ENCODE measurements around the gene FSTL4. TPM values are rescaled to one million over a fixed set of nuclear protein-coding genes. Genes with fewer than 3 reads are reported as not detected.

FSTL4 gene
- total and polyA plus RNA-seq, 2 experiments from 2014 or later = 1.4 to 2.8 TPM

- Mint-ChIP-seq H3K36me3 (ENCODE audit: low read depth) (peaks cover 3% of the 10 kb centered on the region; the same call in 1 of the 3 replicates), H3K27me3 (ENCODE audit: insufficient read depth, low read depth, poor library complexity) (peaks cover 11% of the 10 kb centered on the region), H3K4me3 (no peak overlapping the region), H3K9me3 (peaks cover 3% of the 10 kb centered on the region), H3K4me1 (peaks cover 24% of the 10 kb centered on the region), H3K27ac (no peak overlapping the region)
- no peak overlapping the region for H3K27ac ChIP-seq (ENCODE audit: low read depth)
- no peak overlapping the region for H2AFZ ChIP-seq
- H3K4me3 ChIP-seq = no peak overlapping the region
- H3K36me3 ChIP-seq (ENCODE audit: insufficient read depth) = no peaks in the 10 kb centered on the region
- peaks cover 10% of the 10 kb centered on the region; the same call in 1 of the 2 replicates for H3K4me1 ChIP-seq (ENCODE audit: insufficient read depth)
- H3K79me2 ChIP-seq (replicated peaks; ENCODE audit: insufficient read depth) = no peaks in the 10 kb centered on the region
- TF ChIP-seq CTCF (conservative IDR thresholded peaks at IDR 0.05; ENCODE audit: low read depth in 2 of 2) (no peak), POLR2AphosphoS5 (IDR thresholded peaks at IDR 0.05; ENCODE audit: low read depth) (no peak), NANOG (IDR thresholded peaks at IDR 0.05; ENCODE audit: borderline replicate concordance) (no peak), ZNF462 (CRISPR knock-in tag; IDR thresholded peaks at IDR 0.05) (no peak), JUNB (IDR thresholded peaks at IDR 0.05; ENCODE audit: unreplicated experiment) (no peak), REST (IDR thresholded peaks at IDR 0.05; ENCODE audit: unreplicated experiment) (no peak), CREB1 (CRISPR knock-in tag; IDR thresholded peaks at IDR 0.05; ENCODE audit: low read depth) (no peak), EZH2phosphoT487 (IDR thresholded peaks at IDR 0.05; ENCODE audit: unreplicated experiment) (no peak), ETS1 (IDR thresholded peaks at IDR 0.05) (no peak), ZNF331 (CRISPR knock-in tag; IDR thresholded peaks at IDR 0.05; ENCODE audit: low read depth) (no peak), EZH2 (IDR thresholded peaks at IDR 0.05; ENCODE audit: low read depth, unreplicated experiment) (no peak), STAT1 (IDR thresholded peaks at IDR 0.05; ENCODE audit: unreplicated experiment) (no peak), ZNF114 (CRISPR knock-in tag; IDR thresholded peaks at IDR 0.05) (no peak)
- H4K20me1 ChIP-seq (replicated peaks; ENCODE audit: insufficient read depth) = no peaks in the 10 kb centered on the region
- ATAC-seq (no peak), DNase-seq (ENCODE audit: low spot score) (no peak)
- no peak overlapping the region for H3K4me2 ChIP-seq
- H3K9me2 ChIP-seq (ENCODE audit: insufficient read depth) = 0 out of 2 replicates have a peak, but pooled peaks cover 4% of the 10 kb centered on the region
- no peaks in the 10 kb centered on the region for H3F3A ChIP-seq (replicated peaks; ENCODE audit: low read depth)
- no peaks in the 10 kb centered on the region for H3K27me3 ChIP-seq (ENCODE audit: insufficient read depth)
Observed at GRCh38 chr5:133387621-133388020, 224.7 kb downstream of the FSTL4 start.
